Measurements from ENCODE around the gene ST6GALNAC1.

GRCh38 chr17:76681222-76682137 is 37.9 kb upstream of the ST6GALNAC1 start:
- TF ChIP-seq CTCF (IDR thresholded peaks at IDR 0.05) (peak; percentile 72 to 88 (median 79)), POLR2A (IDR thresholded peaks at IDR 0.05) (no peak)

Measured in transverse colon (tissue), 3 donors.